Tibial artery (tissue), 4 donors: ENCODE data around the gene CDA.
A peak's percentile ranks its signal among the peaks of the same experiment; 100 is the strongest.

Source experiments
- DNase-seq, 2 donors: peaks; one replicate each; pipeline ENCODE4 v3.0.0-alpha.2; 2019
- H3K27ac ChIP-seq, 2 donors: fragments of 200-600 bp; sonication (generic) in 1 of 2; 1 replicate in 1 of 2; 2 replicates in 1 of 2; pipeline ENCODE4 v1.5.1; 2018 to 2019; ENCODE audit warnings: mild to moderate bottlenecking in 1 of 2
- H3K27me3 ChIP-seq, 2 donors: fragments of 200-600 bp; sonication (generic) in 1 of 2; one replicate each; pipeline versions ENCODE4 v1.5.1 to v1.6.0; 2016 to 2019
- H3K36me3 ChIP-seq, 3 donors: fragments of 200-600 bp; sonication (generic) in 2 of 3; one replicate each; pipeline ENCODE4 v1.5.1; 2016 to 2019; ENCODE audit warnings: mild to moderate bottlenecking in 2 of 3
- H3K4me1 ChIP-seq, 4 donors: fragments of 200-600 bp; sonication (generic) in 2 of 4; 1 replicate in 3 of 4; 2 replicates in 1 of 4; pipeline ENCODE4 v1.5.1; 2016 to 2019
- H3K4me3 ChIP-seq, 2 donors: fragments of 200-600 bp; sonication (generic) in 1 of 2; 1 replicate in 1 of 2; 2 replicates in 1 of 2; pipeline ENCODE4 v1.5.1; 2018 to 2019; ENCODE audit warnings: mild to moderate bottlenecking in 2 of 2
- H3K9me3 ChIP-seq, 3 donors: fragments of 200-600 bp; sonication (generic) in 1 of 3; one replicate each; pipeline ENCODE4 v1.5.1; 2016 to 2019
- CTCF ChIP-seq, 2 experiments: fragments of 200-600 bp in 1 of 2; fragments of 450-650 bp in 1 of 2; IDR thresholded peaks; one replicate each; pipeline ENCODE4 v1.5.1; 2017 to 2019; ENCODE audit warnings: antibody characterized with exemption in 2 of 2, mild to moderate bottlenecking in 1 of 2, moderate library complexity in 1 of 2
- intact Hi-C: fragments of 100-400 bp; cut with DNase I; formaldehyde crosslinking; loops from one replicate; pipeline ENCODE4 v1.15.0; 2023; ENCODE audit warnings: low total_unique reads

The CDA gene

GRCh38 chr1:20661207-20662109 lies 72.6 kb downstream of the CDA start, which contains the start of gene DDOST:
Gene DDOST (minus strand): TSS chr1:20661369. CDS start chr1:20661350, 19 bp downstream.
- TF ChIP-seq CTCF (IDR thresholded peaks at IDR 0.05) = peak; percentile 38 to 46
- H3K27ac ChIP-seq = peak within 1 kb of the TSS; percentile 79 to 88
- H3K4me1 ChIP-seq = peaks cover 0 to 32% (median 19%) of the 10 kb centered on the region in 4 donors
- DNase-seq = peak; percentile 95 to 98
- H3K36me3 ChIP-seq = peaks cover 6 to 20% (median 14%) of the 10 kb centered on the region in 3 donors
- H3K4me3 ChIP-seq = peak within 1 kb of the TSS; percentile 97 to 99
- H3K9me3 ChIP-seq = no peaks in the 10 kb centered on the region
- intact Hi-C loops = no loop called here
- H3K27me3 ChIP-seq = no peaks in the 10 kb centered on the region

GRCh38 chr1:20662110-20662475 lies 73.2 kb downstream of the CDA start:
- peaks cover 0 to 32% (median 17%) of the 10 kb centered on the region in 4 donors for H3K4me1 ChIP-seq
- no peak for TF ChIP-seq CTCF (IDR thresholded peaks at IDR 0.05)
- peak overlapping the region; percentile 79 to 88 for H3K27ac ChIP-seq
- H3K36me3 ChIP-seq = peaks cover 5 to 15% (median 7%) of the 10 kb centered on the region in 3 donors
- no peaks in the 10 kb centered on the region for H3K27me3 ChIP-seq
- intact Hi-C loops = no loop called here
- H3K9me3 ChIP-seq = no peaks in the 10 kb centered on the region
- peak overlapping the region; percentile 97 to 99 for H3K4me3 ChIP-seq
- no peak for DNase-seq

GRCh38 chr1:20663365-20663764 lies 74.5 kb downstream of the CDA start:
- no peaks in the 10 kb centered on the region for H3K9me3 ChIP-seq
- H3K4me1 ChIP-seq = peaks cover 0 to 31% (median 17%) of the 10 kb centered on the region in 4 donors
- intact Hi-C loops = no loop called here
- H3K36me3 ChIP-seq = peaks cover 0 to 2% (median 1%) of the 10 kb centered on the region in 3 donors
- no peak for TF ChIP-seq CTCF (IDR thresholded peaks at IDR 0.05)
- no peak overlapping the region for H3K27ac ChIP-seq
- H3K4me3 ChIP-seq = no peak overlapping the region
- no peaks in the 10 kb centered on the region for H3K27me3 ChIP-seq
- no peak for DNase-seq

GRCh38 chr1:20663969-20664715 lies 75.2 kb downstream of the CDA start:
- Histone ChIP-seq H3K27ac (no peak overlapping the region), H3K4me3 (no peak overlapping the region), H3K27me3 (no peaks in the 10 kb centered on the region), H3K36me3 (no peaks in the 10 kb centered on the region), H3K4me1 (peaks cover 0 to 24% (median 17%) of the 10 kb centered on the region in 4 donors), H3K9me3 (no peaks in the 10 kb centered on the region)
- DNase-seq = no peak
- intact Hi-C loops = no loop called here
- no peak for TF ChIP-seq CTCF (IDR thresholded peaks at IDR 0.05)

- H3K27ac ChIP-seq = no peak overlapping the region
- no peaks in the 10 kb centered on the region for H3K9me3 ChIP-seq
- peaks cover 0 to 9% (median 4%) of the 10 kb centered on the region in 4 donors for H3K4me1 ChIP-seq
- no peak for DNase-seq
- H3K27me3 ChIP-seq = no peaks in the 10 kb centered on the region
- H3K4me3 ChIP-seq = no peak overlapping the region
- H3K36me3 ChIP-seq = no peaks in the 10 kb centered on the region
- no peak for TF ChIP-seq CTCF (IDR thresholded peaks at IDR 0.05)
- intact Hi-C loops = no loop called here
Observed at GRCh38 chr1:20665726-20666125, 76.8 kb downstream of the CDA start.
